GM12873 (cell line): ENCODE measurements around the gene SYCN.

Source experiments
- TF ChIP-seq, protein P1 (sequence below): IDR thresholded peaks from 2 replicates; pipeline ENCODE4 v1.5.1; 2012; ENCODE audit warnings: low read depth, mild to moderate bottlenecking, moderate library complexity, low read length, control low read depth; ENCODE audit not compliant: insufficient read depth; ENCODE audit errors: missing control alignments

SYCN gene

DNA sequence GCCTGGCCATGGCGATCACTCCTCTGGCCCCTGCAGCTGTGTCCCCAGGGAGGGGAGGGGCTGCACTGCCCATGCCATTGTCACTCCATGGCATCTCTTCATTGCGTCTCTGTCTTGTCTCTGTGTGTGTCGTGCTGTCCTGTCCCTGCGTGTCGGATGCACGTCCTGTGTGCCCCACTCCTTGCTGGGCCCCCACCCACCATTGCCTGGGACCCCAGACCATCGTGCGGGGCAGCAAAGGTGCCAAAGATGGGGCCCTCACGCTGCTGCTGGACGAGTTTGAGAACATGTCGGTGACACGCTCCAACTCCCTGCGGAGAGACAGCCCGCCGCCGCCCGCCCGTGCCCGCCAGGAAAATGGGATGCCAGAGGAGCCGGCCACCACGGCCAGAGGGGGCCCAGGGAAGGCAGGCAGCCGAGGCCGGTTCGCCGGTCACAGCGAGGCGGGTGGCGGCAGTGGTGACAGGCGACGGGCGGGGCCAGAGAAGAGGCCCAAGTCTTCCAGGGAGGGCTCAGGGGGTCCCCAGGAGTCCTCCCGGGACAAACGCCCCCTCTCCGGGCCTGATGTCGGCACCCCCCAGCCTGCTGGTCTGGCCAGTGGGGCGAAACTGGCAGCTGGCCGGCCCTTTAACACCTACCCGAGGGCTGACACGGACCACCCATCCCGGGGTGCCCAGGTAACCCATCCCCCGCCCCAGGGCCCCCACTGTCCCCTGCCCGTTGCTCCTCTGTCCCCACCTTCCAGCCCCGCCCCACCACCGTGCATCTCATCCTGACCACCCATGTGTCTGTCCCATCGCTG, 31.2 kb downstream of the SYCN start:
- TF ChIP-seq, protein P1, sequence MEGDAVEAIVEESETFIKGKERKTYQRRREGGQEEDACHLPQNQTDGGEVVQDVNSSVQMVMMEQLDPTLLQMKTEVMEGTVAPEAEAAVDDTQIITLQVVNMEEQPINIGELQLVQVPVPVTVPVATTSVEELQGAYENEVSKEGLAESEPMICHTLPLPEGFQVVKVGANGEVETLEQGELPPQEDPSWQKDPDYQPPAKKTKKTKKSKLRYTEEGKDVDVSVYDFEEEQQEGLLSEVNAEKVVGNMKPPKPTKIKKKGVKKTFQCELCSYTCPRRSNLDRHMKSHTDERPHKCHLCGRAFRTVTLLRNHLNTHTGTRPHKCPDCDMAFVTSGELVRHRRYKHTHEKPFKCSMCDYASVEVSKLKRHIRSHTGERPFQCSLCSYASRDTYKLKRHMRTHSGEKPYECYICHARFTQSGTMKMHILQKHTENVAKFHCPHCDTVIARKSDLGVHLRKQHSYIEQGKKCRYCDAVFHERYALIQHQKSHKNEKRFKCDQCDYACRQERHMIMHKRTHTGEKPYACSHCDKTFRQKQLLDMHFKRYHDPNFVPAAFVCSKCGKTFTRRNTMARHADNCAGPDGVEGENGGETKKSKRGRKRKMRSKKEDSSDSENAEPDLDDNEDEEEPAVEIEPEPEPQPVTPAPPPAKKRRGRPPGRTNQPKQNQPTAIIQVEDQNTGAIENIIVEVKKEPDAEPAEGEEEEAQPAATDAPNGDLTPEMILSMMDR: no peak

DNA sequence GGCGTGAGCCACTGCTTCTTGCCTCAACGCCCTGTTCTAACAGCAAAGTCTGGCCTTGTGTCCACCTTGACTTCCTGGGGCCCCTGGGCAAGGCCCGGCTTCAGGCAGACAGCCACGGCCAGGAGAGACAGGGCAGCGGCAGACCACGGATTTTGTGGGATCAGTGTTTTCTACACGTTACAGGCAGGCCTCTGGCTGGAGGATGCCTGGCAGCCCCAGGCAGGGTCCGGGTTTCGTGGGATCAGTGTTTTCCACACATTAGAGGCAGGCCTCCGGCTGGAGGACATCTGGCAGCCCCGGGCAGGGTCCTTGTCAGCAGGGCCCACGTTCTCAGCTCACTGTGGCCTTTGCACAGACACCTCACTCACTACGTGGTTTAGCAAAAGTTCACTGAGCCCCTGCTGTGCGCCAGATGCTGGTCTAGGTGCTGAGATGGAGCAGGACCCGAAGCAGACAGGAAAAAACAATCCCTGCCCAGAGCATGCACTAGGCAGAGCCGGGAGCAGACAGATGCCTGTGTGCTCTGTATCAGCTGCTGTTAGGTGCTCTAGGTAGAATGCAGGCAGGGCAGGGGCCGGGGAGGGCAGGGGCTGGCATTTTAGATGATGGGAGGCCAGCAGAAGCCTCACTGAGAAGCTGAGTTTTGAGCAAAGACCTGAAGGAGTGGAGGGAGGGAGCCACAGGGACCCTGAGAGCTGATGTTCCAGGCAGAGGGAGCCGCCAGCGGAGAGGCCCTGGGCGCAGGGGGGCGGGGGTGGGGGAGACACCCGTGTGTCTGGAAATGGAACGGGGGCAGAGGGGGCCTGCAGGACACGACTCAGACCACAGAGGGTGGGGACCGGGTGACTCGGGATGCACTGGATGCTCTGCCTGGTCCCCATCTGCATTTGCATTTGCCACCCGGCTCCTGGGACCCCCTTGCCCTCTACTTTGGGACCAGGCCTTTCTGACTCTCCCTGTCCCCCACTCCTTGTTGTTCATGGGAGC, 32.3 kb downstream of the SYCN start:
- TF ChIP-seq, protein P1: no peak

DNA sequence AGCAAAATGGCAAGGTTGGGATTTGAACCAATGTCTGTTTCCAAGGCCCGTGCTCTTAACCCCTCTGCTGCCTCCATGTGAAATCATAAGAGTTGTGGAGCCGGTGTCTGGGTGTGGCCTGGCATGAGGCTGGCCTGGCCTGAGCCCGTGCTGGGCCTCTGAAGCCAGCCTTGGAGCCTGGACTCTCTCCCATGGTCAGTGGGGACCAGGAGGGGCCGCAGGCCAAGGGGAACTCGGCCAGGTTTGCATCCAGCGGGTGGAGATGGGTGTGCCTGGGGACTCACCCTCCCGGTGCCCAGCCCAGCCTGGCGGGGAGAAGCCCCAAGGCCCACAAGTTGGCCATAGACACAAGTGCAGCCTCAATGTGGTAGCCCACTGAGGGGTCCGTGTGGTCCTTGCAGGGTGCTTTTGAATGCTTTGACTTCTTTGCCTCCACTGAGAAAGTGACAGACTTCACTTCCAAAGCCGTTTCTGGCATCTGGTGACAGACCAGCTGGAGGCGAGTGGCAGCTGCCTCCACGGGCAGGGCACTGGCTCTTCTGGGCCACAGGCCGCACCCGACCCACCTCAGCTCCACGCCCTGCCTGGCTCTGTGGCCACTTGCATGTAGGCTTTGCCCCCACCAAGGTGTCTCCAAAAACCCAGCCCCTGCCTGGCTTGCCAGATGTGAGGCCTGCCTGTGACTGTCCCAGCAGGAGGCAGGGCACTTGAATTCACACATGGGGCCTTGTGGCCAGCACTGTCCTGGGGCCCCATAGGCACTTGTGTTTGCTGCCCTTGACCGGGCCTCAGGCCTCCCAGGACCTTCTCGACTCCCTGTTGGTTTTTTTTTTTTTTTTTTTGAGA, 33.5 kb downstream of the SYCN start:
- TF ChIP-seq, protein P1: no peak

DNA sequence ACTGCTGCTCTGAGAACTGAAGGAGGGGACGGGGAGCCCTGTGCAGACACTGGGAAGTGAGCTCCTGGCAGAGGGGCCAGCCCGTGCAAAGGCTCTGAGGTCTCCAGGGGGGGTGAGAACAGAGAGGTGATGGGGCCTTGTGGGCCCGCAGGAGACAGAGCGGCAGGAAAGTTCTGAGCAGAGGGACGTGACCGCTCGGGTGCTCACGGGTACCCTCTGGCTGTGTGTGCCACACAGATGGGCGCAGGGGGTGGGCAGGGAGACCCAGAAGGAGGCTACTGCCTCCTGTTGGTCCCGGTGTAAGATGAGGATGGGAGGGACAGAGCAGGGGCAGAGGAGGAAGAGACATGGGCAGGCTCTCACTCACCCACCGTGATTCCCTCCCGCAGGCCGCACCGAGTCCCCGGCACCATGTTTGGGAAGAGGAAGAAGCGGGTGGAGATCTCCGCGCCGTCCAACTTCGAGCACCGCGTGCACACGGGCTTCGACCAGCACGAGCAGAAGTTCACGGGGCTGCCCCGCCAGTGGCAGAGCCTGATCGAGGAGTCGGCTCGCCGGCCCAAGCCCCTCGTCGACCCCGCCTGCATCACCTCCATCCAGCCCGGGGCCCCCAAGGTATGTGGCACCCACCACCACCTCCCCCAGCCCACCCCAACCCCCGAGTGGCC, 34.8 kb downstream of the SYCN start:
- TF ChIP-seq, protein P1: no peak

DNA sequence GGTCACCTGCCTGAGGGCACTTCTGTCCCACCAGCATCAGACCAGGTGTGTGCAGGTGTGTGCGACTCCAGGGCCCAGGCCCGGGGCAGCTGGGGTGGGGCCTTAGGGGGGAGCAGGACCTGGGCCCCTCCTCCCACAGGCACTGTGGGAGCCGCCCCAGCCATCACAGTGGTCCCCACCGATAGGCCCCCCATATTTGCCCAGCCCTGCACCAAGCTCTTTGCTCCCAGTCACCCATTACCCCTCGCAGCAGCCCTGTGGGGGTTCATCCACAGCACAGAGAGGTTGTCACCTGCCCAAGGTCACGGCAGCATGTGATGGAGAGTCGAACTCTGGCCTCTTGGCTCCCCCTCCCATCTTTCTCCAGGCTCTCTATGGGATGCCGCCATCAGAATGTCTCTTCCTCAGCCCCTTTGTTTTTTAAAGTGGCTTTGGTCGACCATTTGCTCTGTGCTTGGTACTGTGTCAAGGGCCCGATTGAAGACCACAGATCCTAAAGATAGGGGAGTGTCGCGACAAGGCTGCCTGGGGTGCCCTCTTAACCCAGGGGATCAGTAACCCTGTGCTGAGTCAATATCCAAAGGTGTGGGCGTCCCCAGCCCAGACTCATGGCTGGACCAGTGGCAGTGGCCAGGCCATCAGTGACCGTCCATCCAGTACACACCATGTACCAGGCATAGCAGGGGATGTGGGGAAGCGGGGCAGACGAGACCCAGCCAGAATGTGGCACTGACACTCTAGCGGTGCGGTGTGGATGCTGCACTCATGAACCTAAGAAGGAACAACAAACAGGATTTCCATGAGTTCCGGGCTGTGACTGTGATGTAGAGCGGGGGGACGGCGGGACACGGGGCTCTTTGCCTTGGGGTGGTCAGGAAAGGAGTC, 35.6 kb downstream of the SYCN start:
- TF ChIP-seq, protein P1: no peak
